IMR-90 (cell line): ENCODE data around the gene OR6K6. TPM values are rescaled to one million over a fixed set of nuclear protein-coding genes. Genes with fewer than 3 reads are reported as not detected.

Source experiments
- ATAC-seq: fragments of 200-7000 bp; cut with Tn5 transposase; 2 replicates; pipeline ENCODE4 v1.9.1; 2020; ENCODE audit warnings: low read depth, mild to moderate bottlenecking, moderate library complexity
- BruUV-seq: library from RNA; stranded (reverse); fragments of 400-500 nt; replicated peaks from 2 replicates; lab custom pipeline; 2021; lab: Mats Ljungman, UMichigan
- CTCF ChIA-PET: fragments of 300-600 bp; formaldehyde crosslinking; extraction: SDS; loops from one replicate; lab custom pipeline; 2021; ENCODE audit warnings: antibody characterized with exemption; lab: Yijun Ruan, JAX
- POLR2A ChIA-PET: fragments of 300-600 bp; sonication (Branson Sonifier 250); formaldehyde crosslinking; loops from one replicate; lab custom pipeline; 2022; ENCODE audit warnings: antibody characterized with exemption; ENCODE audit not compliant: unreplicated experiment; lab: Charles Lee
- DNase-seq: peaks from one replicate; pipeline ENCODE4 v3.0.0; 2013
- H2AFZ ChIP-seq: replicated peaks from 2 replicates; pipeline ENCODE3; 2013; ENCODE audit warnings: low read length, mild to moderate bottlenecking; ENCODE audit not compliant: poor library complexity
- H2AK5ac ChIP-seq: 2 replicates; pipeline ENCODE4 v1.6.1; 2013; ENCODE audit warnings: low read depth, low read length, inconsistent platforms
- H2AK9ac ChIP-seq: replicated peaks from 2 replicates; pipeline ENCODE3; 2013; ENCODE audit warnings: mild to moderate bottlenecking, low read depth, low read length, moderate library complexity; ENCODE audit not compliant: poor library complexity
- H2BK120ac ChIP-seq: 2 replicates; pipeline ENCODE4 v1.6.1; 2013; ENCODE audit warnings: low read depth, low read length, inconsistent platforms
- H2BK15ac ChIP-seq: 3 replicates; pipeline ENCODE4 v1.6.1; 2013; ENCODE audit warnings: low read depth, low read length, inconsistent platforms
- H2BK20ac ChIP-seq: 2 replicates; pipeline ENCODE4 v1.6.1; 2013; ENCODE audit warnings: low read depth, mild to moderate bottlenecking, inconsistent platforms, low read length, moderate library complexity
- H2BK5ac ChIP-seq: 2 replicates; pipeline ENCODE4 v1.6.1; 2013; ENCODE audit warnings: mild to moderate bottlenecking, low read depth, low read length, inconsistent platforms; ENCODE audit not compliant: poor library complexity, severe bottlenecking
- H3K14ac ChIP-seq: replicated peaks from 2 replicates; pipeline ENCODE4 v1.6.1; 2013; ENCODE audit warnings: low read depth, low read length, inconsistent platforms
- H3K18ac ChIP-seq: 2 replicates; pipeline ENCODE4 v1.6.1; 2013; ENCODE audit warnings: low read depth, low read length, control low read depth
- H3K23ac ChIP-seq: 2 replicates; pipeline ENCODE4 v1.6.1; 2013; ENCODE audit warnings: low read depth, low read length, inconsistent platforms
- H3K27ac ChIP-seq: 2 replicates; pipeline ENCODE4 v1.5.1; 2013; ENCODE audit warnings: mild to moderate bottlenecking, control low read depth, low read length; ENCODE audit not compliant: insufficient read depth
- H3K27me3 ChIP-seq: 2 replicates; pipeline ENCODE4 v1.6.1; 2013; ENCODE audit warnings: low read length; ENCODE audit not compliant: control insufficient read depth, insufficient read depth
- H3K36me3 ChIP-seq: 2 replicates; pipeline ENCODE4 v1.6.1; 2013; ENCODE audit warnings: low read length, mixed read lengths; ENCODE audit not compliant: control insufficient read depth, insufficient read depth
- H3K4ac ChIP-seq: 2 replicates; pipeline ENCODE4 v1.6.1; 2013; ENCODE audit warnings: low read depth, low read length, inconsistent platforms
- H3K4me1 ChIP-seq: 2 replicates; pipeline ENCODE4 v1.6.1; 2013; ENCODE audit warnings: low read length, mixed read lengths; ENCODE audit not compliant: control insufficient read depth, insufficient read depth
- H3K4me2 ChIP-seq: 2 replicates; pipeline ENCODE4 v1.6.1; 2013; ENCODE audit warnings: low read depth, mild to moderate bottlenecking, control low read depth, low read length, moderate library complexity
- H3K4me3 ChIP-seq: 2 replicates; pipeline ENCODE4 v1.5.1; 2013; ENCODE audit warnings: low read depth, mild to moderate bottlenecking, control low read depth, low read length, moderate library complexity; ENCODE audit not compliant: insufficient read depth
- H3K56ac ChIP-seq: 2 replicates; pipeline ENCODE4 v1.6.1; 2013; ENCODE audit warnings: low read length, inconsistent platforms; ENCODE audit not compliant: insufficient read depth; ENCODE audit errors: extremely low read depth
- H3K79me1 ChIP-seq, 2 experiments: 2 replicates each; pipeline ENCODE4 v1.6.1; 2013; ENCODE audit warnings: low read length in 2 of 2, inconsistent platforms in 1 of 2, low read depth in 1 of 2
- H3K9ac ChIP-seq: 2 replicates; pipeline ENCODE4 v1.6.1; 2013; ENCODE audit warnings: low read depth, low read length, control low read depth
- H3K9me1 ChIP-seq: 2 replicates; pipeline ENCODE4 v1.6.1; 2013; ENCODE audit warnings: low read length, inconsistent platforms; ENCODE audit not compliant: insufficient read depth
- H3K9me3 ChIP-seq: 2 replicates; pipeline ENCODE4 v1.6.1; 2013; ENCODE audit warnings: low read length; ENCODE audit not compliant: control insufficient read depth, insufficient read depth
- H4K20me1 ChIP-seq: 2 replicates; pipeline ENCODE4 v1.6.1; 2013; ENCODE audit warnings: low read length, inconsistent platforms; ENCODE audit not compliant: insufficient read depth
- H4K5ac ChIP-seq: 2 replicates; pipeline ENCODE4 v1.6.1; 2013; ENCODE audit warnings: mild to moderate bottlenecking, low read depth, low read length, control low read depth
- H4K8ac ChIP-seq, 2 experiments: 2 replicates each; pipeline ENCODE4 v1.6.1; 2013; ENCODE audit warnings: low read depth in 2 of 2, low read length in 2 of 2, control low read depth in 1 of 2, inconsistent platforms in 1 of 2
- H4K91ac ChIP-seq: 2 replicates; pipeline ENCODE4 v1.6.1; 2013; ENCODE audit warnings: low read depth, low read length, inconsistent platforms; ENCODE audit not compliant: insufficient read depth
- BHLHE40 ChIP-seq: fragments of 150-350 bp; IDR thresholded peaks from 2 replicates; pipeline ENCODE4 v1.6.1; 2016; ENCODE audit warnings: mild to moderate bottlenecking, low read depth, low read length
- CHD1 ChIP-seq: IDR thresholded peaks from 2 replicates; pipeline ENCODE4 v1.6.1; 2012; ENCODE audit warnings: low read depth, low read length, improper control_type of control experiment
- FOS ChIP-seq: fragments of 150-350 bp; IDR thresholded peaks from 2 replicates; pipeline ENCODE4 v1.6.1; 2016; ENCODE audit warnings: low read depth, low read length
- MAZ ChIP-seq: IDR thresholded peaks from 2 replicates; pipeline ENCODE4 v1.6.1; 2012; ENCODE audit warnings: low read depth, mild to moderate bottlenecking, low read length, improper control_type of control experiment, moderate library complexity, borderline replicate concordance
- MXI1 ChIP-seq: IDR thresholded peaks from 2 replicates; pipeline ENCODE4 v1.6.1; 2012; ENCODE audit warnings: low read depth, mild to moderate bottlenecking, low read length, moderate library complexity, borderline replicate concordance
- RCOR1 ChIP-seq: IDR thresholded peaks from 2 replicates; pipeline ENCODE4 v1.6.1; 2012; ENCODE audit warnings: mild to moderate bottlenecking, low read length, improper control_type of control experiment; ENCODE audit not compliant: insufficient replicate concordance
- RFX5 ChIP-seq: IDR thresholded peaks from 2 replicates; pipeline ENCODE4 v1.8.0; 2012; ENCODE audit warnings: low read depth, mild to moderate bottlenecking, low read length, moderate library complexity
- SMC3 ChIP-seq: fragments of 150-350 bp; IDR thresholded peaks from 2 replicates; pipeline ENCODE4 v1.6.1; 2016; ENCODE audit warnings: low read depth, mild to moderate bottlenecking, antibody characterized with exemption, low read length, moderate library complexity
- WGBS, 2 experiments: methylation state at CpG; one replicate each; pipeline versions ENCODE4 v1.1.5 to v1.1.7; 2013; ENCODE audit warnings: missing lambda C conversion rate in 2 of 2; ENCODE audit not compliant: insufficient read length in 1 of 2; ENCODE audit errors: extremely low coverage in 2 of 2; 5-methylcytosine and 5-hydroxymethylcytosine counted together
- dilution Hi-C: fragments of 300-500 bp; cut with HindIII; formaldehyde crosslinking; loops from one replicate; pipeline ENCODE4 v1.14.3; 2018; ENCODE audit warnings: low sequenced_read_pairs; ENCODE audit not compliant: unreplicated experiment
- in situ Hi-C: fragments of 300-500 bp; cut with MboI; formaldehyde crosslinking; loops from 3 replicates; pipeline ENCODE4 v1.14.3; 2019; ENCODE audit warnings: low sequenced_read_pairs, inconsistent platforms, mixed read lengths
- intact Hi-C: fragments of 100-400 bp; cut with micrococcal nuclease; formaldehyde crosslinking; loops from 2 replicates; pipeline ENCODE4 v1.10.0; 2022
- polyA plus RNA-seq, 3 experiments: library from polyadenylated mRNA; depleted of rRNA; stranded (reverse); fragments of >200 nt; gene quantifications; 2 replicates each; pipeline ENCODE4 v1.2.3, GENCODE V29; 2012; ENCODE audit warnings: low replicate concordance in 1 of 3
- total RNA-seq: library from RNA; depleted of rRNA; stranded (reverse); fragments of >200 nt; gene quantifications from 2 replicates; pipeline ENCODE4 v1.2.3, GENCODE V29; 2012
- TF ChIP-seq, protein P1 (sequence below): fragments of 150-350 bp; IDR thresholded peaks from 2 replicates; pipeline ENCODE4 v1.6.1; 2016; ENCODE audit warnings: low read depth, mild to moderate bottlenecking, low read length, moderate library complexity, borderline replicate concordance
- TF ChIP-seq, protein P2 (sequence below): conservative IDR thresholded peaks from 2 replicates; pipeline ENCODE4 v1.5.1; 2012; ENCODE audit warnings: mild to moderate bottlenecking, low read depth, low read length, improper control_type of control experiment

Gene OR6K6
- total and polyA plus RNA-seq, 2 of the 4 experiments (the other 2 are of a cell fraction), result not detected

GRCh38 chr1:158752155-158752712 is 2.3 kb upstream of the OR6K6 start:
- Histone ChIP-seq H2BK20ac (no peak overlapping the region), H3K79me1 (no peaks in the 10 kb centered on the region), H4K5ac (no peak overlapping the region), H2BK120ac (no peak overlapping the region), H3K56ac (no peak overlapping the region), H4K8ac (no peak overlapping the region), H3K27ac (no peak overlapping the region), H2AK5ac (no peak overlapping the region), H3K4me2 (no peak overlapping the region), H3K36me3 (no peaks in the 10 kb centered on the region), H3K27me3 (no peaks in the 10 kb centered on the region), H3K9me3 (peaks cover 3% of the 10 kb centered on the region; the same call in 1 of the 2 replicates), H2AK9ac (no peak overlapping the region), H3K18ac (no peak overlapping the region), H3K4me1 (no peaks in the 10 kb centered on the region), H3K14ac (no peak overlapping the region), H3K4ac (no peak overlapping the region), H3K4me3 (no peak overlapping the region), H3K9ac (no peak overlapping the region), H3K23ac (no peak overlapping the region), H2AFZ (no peak overlapping the region), H3K9me1 (no peaks in the 10 kb centered on the region), H2BK15ac (no peak overlapping the region), H2BK5ac (no peak overlapping the region), H4K91ac (no peak overlapping the region), H4K20me1 (no peaks in the 10 kb centered on the region)
- CTCF ChIA-PET, result no interaction called here
- no TSS peak for BruUV-seq
- no CpG with 5 or more reads among the region's 9 CpGs for WGBS, 2 experiments
- dilution Hi-C loops, result no loop called here
- TF ChIP-seq CHD1 (no peak), RFX5 (no peak), RCOR1 (no peak), BHLHE40 (no peak), FOS (no peak), MAZ (no peak), MXI1 (no peak), SMC3 (no peak)
- TF ChIP-seq, protein P1, sequence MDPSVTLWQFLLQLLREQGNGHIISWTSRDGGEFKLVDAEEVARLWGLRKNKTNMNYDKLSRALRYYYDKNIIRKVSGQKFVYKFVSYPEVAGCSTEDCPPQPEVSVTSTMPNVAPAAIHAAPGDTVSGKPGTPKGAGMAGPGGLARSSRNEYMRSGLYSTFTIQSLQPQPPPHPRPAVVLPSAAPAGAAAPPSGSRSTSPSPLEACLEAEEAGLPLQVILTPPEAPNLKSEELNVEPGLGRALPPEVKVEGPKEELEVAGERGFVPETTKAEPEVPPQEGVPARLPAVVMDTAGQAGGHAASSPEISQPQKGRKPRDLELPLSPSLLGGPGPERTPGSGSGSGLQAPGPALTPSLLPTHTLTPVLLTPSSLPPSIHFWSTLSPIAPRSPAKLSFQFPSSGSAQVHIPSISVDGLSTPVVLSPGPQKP, result no peak
- TF ChIP-seq, protein P2, sequence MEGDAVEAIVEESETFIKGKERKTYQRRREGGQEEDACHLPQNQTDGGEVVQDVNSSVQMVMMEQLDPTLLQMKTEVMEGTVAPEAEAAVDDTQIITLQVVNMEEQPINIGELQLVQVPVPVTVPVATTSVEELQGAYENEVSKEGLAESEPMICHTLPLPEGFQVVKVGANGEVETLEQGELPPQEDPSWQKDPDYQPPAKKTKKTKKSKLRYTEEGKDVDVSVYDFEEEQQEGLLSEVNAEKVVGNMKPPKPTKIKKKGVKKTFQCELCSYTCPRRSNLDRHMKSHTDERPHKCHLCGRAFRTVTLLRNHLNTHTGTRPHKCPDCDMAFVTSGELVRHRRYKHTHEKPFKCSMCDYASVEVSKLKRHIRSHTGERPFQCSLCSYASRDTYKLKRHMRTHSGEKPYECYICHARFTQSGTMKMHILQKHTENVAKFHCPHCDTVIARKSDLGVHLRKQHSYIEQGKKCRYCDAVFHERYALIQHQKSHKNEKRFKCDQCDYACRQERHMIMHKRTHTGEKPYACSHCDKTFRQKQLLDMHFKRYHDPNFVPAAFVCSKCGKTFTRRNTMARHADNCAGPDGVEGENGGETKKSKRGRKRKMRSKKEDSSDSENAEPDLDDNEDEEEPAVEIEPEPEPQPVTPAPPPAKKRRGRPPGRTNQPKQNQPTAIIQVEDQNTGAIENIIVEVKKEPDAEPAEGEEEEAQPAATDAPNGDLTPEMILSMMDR, result no peak
- POLR2A ChIA-PET, result no interaction called here
- in situ Hi-C loops, result no loop called here
- intact Hi-C loops, result no loop called here
- DNase-seq (no peak), ATAC-seq (no peak)
